GM12891 (cell line): ENCODE data around the gene CLIP3.
"Not testable (repeated sequence)": the region's sequence is repeated elsewhere in the genome, so short reads cannot be mapped to it uniquely, and the experiment has no call there.

ENCODE experiments used
- DNase-seq: peaks from one replicate; pipeline ENCODE4 v3.0.0; 2011; ENCODE audit warnings: low spot score; ENCODE audit not compliant: insufficient read length
- FAIRE-seq: peaks from 2 replicates; lab custom pipeline; 2011; peaks lifted over from hg19 to GRCh38; lab: Jason Lieb, UNC
- PAX5 ChIP-seq: IDR thresholded peaks from 2 replicates; pipeline ENCODE4 v1.6.1; 2011; ENCODE audit warnings: low read length, moderate library complexity, mild to moderate bottlenecking; ENCODE audit not compliant: insufficient read depth, severe bottlenecking
- POLR2A ChIP-seq: IDR thresholded peaks from 2 replicates; pipeline ENCODE4 v1.6.1; 2011; ENCODE audit warnings: low read depth, low read length, control low read depth
- POLR2AphosphoS5 ChIP-seq: IDR thresholded peaks from 2 replicates; pipeline ENCODE4 v1.6.1; 2011; ENCODE audit warnings: low read depth, low read length, control low read depth
- POU2F2 ChIP-seq: IDR thresholded peaks from 2 replicates; pipeline ENCODE4 v1.6.1; 2011; ENCODE audit warnings: low read depth, mild to moderate bottlenecking, control low read depth, low read length, moderate library complexity
- SPI1 ChIP-seq: IDR thresholded peaks from 2 replicates; pipeline ENCODE4 v1.6.1; 2011; ENCODE audit warnings: low read depth, low read length, control low read depth
- TAF1 ChIP-seq: IDR thresholded peaks from 2 replicates; pipeline ENCODE4 v1.6.1; 2011; ENCODE audit warnings: low read depth, low read length, control low read depth

Gene CLIP3

DNA sequence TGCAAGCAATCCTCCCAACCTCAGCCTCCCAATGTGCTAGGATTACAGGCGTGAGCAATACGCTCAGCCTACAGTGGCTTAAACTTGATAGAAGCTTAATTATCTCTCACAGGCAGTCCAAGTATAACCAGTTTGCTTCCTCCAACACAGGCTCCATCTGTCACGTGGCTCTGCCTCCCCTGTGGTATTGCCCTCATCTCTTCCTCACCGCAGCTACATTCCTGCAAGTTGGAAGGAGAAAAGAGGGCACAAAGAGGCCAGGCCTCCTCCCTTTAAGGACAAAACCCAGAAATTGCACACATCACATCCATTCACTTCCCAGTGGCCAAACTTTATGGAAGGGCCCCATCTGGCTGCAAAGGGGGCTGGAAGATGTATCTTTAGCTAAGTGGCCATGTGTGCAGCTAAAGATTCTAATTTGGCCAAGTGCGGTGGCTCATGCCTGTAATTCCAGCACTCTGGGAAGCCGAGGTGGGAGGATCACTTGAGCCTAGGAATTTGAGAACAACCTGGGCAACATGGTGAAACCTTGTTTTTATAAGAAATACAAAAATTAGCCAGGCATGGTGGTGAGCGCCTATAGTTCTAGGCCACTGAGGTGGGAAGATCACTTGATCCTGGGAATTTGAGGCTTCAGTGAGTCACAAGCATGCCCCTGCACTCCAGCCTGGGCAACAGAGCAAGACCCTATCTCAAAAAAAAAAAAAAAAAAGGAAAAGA is 40.8 kb downstream of the CLIP3 start:
- FAIRE-seq (no peak), DNase-seq (no peak)
- no peak for TF ChIP-seq PAX5
- no peak for TF ChIP-seq POLR2A
- no peak for TF ChIP-seq POLR2AphosphoS5
- no peak for TF ChIP-seq TAF1
- TF ChIP-seq SPI1 = no peak
- TF ChIP-seq POU2F2 = no peak

DNA sequence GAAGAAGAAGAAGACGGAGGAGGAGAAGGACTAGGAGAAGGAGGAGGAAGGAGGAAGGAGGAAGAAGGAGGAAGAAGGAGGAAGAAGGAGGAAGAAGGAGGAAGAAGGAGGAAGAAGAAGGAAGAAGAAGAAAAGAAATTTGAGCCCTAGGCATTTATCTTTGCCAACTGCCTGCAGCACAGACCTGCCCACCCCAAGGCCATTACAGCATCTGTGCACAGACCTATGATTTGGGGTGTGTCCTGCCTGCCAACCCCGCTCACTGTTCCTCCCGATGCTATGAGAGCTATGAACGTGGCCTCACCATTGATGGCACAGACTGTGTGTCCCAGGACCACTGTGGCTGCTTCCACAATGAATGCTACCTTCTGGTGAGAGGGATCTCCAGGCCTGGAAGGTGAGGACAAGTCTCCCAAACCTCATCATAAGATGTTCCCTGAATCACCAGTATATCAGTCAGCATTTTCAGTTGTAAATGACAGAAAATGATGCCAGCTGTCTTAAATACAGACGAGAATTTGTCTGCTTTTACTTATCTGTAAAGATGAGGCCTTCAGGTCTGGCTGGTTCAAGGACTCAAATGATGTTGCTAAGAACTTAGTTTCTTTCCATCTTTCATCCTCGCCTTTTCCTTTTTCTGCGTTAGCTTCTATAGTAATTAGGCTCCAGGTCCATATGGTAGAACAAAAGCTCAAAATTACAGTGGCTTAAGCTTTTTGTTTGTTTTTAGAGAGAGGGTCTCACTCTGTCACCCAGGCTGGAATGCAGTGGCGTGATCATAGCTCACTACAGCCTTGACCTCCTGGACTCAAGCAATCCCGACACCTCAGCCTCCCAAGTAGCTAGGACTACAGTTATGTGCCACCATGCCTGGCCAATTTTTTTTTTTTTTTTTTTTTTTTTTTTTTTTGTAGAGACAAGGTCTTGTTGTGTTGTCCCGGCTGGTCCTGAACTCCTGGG is 41.6 kb downstream of the CLIP3 start:
- FAIRE-seq (no peak), DNase-seq (no peak)
- no peak for TF ChIP-seq PAX5
- TF ChIP-seq TAF1 = no peak
- TF ChIP-seq POLR2A = no peak
- no peak for TF ChIP-seq POU2F2
- no peak for TF ChIP-seq SPI1

DNA sequence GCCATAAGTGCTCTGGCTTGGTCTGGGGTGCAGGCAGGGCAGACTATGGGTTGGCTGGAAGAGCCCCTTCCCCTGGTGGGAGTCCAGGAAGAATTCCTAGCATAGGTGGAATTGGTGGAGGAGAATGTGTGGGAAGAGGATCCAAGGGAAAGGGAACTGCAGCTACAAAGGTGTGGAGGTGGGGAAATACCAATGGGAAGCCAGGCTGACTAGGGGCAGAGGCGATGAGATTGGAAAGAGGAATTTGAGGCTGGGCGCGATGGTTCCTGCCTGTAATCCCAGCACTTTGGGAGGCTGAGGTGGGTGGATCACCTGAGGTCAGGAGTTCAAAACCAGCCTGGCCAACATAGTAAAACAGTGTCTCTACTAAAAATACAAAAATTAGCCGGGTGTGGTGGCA is 42.5 kb downstream of the CLIP3 start:
- FAIRE-seq (no peak), DNase-seq (no peak)
- no peak for TF ChIP-seq POU2F2
- no peak for TF ChIP-seq POLR2A
- TF ChIP-seq PAX5 = no peak
- no peak for TF ChIP-seq POLR2AphosphoS5
- no peak for TF ChIP-seq SPI1
- no peak for TF ChIP-seq TAF1

DNA sequence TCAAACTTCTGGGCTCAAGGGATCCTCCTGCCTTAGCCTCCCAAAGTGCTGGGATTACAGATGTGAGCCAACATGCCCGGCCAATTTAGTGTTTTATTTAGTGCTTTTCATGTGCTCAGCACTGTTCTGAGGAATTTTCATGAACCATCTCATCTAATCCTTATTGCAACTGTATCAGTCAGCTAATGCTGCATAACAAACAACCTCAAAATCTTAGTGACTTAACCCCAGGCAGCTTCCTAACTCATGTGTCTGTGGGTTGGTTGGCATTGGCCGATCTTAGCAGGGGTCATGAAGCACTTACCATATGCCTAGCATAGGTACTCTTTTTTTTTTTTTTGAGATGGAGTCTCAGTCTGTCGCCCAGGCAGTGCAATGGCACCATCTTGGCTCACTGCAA is 43.8 kb downstream of the CLIP3 start:
- FAIRE-seq = no peak
- no peak for DNase-seq
- TF ChIP-seq TAF1 (no peak), SPI1 (no peak), POLR2A (no peak), PAX5 (no peak), POLR2AphosphoS5 (no peak), POU2F2 (no peak)

DNA sequence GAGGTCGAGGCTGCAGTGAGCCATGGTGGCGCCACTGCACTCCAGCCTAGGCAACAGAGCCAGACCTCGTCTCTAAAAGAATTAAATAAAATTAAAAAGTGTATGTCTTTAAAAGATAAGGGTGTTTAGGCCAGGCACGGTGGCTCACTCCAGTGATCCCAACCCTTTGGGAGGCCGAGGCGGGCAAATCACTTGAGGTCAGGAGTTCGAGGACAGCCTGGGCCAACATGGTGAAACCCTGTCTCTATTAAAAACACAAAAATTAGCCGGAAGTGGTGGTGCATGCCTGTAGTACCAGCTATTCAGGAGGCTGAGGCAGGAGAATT is 45.1 kb downstream of the CLIP3 start:
- TF ChIP-seq TAF1 (no peak), POLR2A (no peak), SPI1 (no peak), POLR2AphosphoS5 (no peak), PAX5 (no peak), POU2F2 (no peak)
- FAIRE-seq (no peak), DNase-seq (no peak)

- TF ChIP-seq SPI1 (no peak), POLR2AphosphoS5 (no peak), POLR2A (no peak), TAF1 (no peak), POU2F2 (no peak), PAX5 (no peak)
- FAIRE-seq = peak; percentile 59
- DNase-seq = no peak
Observed at GRCh38 chr19:35986664-35987570, 45.8 kb downstream of the CLIP3 start.

- FAIRE-seq (no peak), DNase-seq (no peak)
- TF ChIP-seq POU2F2 (no peak), TAF1 (no peak), POLR2AphosphoS5 (no peak), SPI1 (no peak), PAX5 (no peak), POLR2A (no peak)
Observed at GRCh38 chr19:35986111-35986510, 46.6 kb downstream of the CLIP3 start.

DNA sequence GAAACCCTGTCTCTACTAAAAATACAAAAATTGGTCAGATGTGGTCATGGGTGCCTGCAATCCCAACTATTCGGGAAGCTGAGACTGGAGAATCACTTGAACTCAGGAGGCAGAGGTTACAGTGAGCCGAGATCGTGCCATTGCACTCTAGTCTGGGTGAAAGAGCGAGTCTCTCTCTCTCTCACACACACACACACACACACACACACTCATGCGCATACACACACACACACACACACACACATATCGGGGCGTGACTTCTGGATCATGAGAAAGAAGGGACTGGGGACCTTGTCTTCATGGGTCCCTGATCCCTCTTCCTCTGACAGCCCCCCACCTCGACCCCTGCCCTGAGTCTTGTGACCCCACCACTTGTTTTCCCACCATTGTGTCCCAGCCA is 49.5 kb downstream of the CLIP3 start:
- FAIRE-seq = no peak
- TF ChIP-seq TAF1 = no peak
- TF ChIP-seq POU2F2 = no peak
- no peak for TF ChIP-seq PAX5
- TF ChIP-seq SPI1 = no peak
- TF ChIP-seq POLR2AphosphoS5 = no peak
- no peak for TF ChIP-seq POLR2A
- DNase-seq = no peak

DNA sequence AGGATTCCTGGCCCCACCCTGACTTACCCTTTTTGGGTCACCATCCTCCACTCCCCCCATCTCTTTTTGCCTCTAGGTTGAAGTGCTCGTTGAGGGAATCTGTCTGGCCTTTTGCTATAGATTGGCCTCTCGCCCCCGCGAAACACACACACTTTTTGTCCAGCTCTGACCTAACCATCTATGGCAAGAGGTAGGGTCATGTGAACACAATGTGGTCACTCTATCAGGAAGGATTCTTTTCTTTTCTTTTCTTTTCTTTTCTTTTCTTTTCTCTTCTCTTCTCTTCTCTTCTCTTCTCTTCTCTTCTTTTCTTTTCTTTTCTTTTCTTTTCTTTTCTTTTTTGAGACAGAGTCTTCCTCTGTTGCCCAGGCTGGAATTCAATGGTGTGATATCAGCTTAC is 51.7 kb downstream of the CLIP3 start:
- not testable (repeated sequence) for DNase-seq, FAIRE-seq

GRCh38 chr19:35978832-35979365 is 53.8 kb downstream of the CLIP3 start:
- TF ChIP-seq SPI1 (no peak), TAF1 (no peak), POU2F2 (no peak), POLR2A (no peak), POLR2AphosphoS5 (no peak), PAX5 (no peak)
- DNase-seq (no peak), FAIRE-seq (no peak)
